CD4-positive, alpha-beta T cell treated with Interleukin-4 for 4 hours (primary cell): Measurements from ENCODE around the gene PLEKHM3.

Experiments
- DNase-seq: peaks from one replicate; pipeline ENCODE4 v3.0.0-alpha.2; 2020

PLEKHM3 gene

DNA sequence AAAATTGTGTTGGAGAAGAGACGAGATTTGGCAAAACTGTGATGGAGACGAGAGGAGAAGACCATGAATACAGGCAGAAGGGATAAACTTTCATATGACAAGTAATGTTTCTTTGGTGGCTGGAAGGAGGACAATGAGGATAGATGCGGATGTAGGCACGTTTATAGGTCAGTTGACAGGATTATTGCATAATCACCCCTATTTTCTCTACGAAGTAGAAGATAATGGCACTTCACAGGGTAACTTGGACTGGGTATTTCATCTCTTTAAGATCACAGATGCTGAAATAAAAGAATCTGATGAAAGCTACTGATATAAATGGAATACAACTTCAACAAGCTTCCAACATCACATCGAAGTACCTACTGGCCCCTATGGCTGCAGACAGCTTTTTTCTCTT is 81.0 kb downstream of the PLEKHM3 start:
- no peak for DNase-seq

DNA sequence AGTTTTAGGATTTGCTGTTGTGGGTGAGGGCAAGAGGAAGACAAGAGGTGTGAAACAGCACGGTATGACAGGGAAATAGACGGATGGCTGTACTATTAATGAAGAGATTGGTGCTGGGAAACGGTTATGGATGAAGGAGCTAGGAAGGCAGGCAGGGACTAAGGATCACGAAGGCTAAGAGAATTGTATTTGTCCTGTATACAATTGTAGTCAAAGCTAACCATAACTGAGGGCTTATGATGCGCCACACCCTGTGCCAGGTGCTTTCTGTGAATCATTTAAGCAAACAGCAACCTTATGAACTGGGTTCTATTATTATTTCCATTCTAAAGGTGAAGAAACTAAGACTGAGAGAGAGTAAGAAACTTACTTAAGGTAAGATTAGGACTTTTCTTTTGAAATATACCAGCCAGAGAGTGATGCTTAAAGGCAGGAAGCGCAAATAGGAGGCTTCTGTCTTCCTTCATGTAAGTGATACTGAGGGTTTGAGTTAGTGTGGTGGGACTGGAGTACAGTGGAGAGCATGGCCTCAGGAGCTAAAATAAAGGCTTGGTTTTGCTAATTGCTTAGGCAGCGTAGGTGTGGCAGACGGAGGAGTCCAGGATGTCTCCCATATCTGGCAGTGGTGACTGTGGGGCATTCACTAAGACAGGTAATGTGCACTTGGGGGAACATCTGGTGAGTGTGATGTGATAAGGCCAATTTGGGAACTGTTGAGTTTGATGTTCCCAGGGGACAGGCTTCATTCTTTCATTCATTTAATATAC is 85.8 kb downstream of the PLEKHM3 start:
- no peak for DNase-seq

DNA sequence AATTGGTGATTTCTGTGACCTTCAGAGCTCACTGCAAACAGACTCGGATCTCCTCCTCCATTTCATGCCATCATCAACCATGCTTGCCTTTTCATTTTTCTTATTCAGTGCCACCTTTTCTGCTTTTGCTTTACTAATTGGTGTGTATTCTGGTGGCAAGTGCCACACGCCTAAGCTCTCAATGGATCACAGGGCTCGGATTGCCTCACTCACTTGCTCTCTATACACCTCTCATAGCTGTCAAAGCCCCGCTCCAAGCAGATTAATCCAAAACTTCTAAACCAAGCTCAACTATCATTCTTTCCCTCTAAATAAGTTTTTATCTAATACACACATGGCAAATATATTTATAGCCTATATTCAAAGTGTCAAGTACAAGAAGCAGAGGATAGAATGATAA is 86.4 kb downstream of the PLEKHM3 start:
- DNase-seq, result no peak

DNA sequence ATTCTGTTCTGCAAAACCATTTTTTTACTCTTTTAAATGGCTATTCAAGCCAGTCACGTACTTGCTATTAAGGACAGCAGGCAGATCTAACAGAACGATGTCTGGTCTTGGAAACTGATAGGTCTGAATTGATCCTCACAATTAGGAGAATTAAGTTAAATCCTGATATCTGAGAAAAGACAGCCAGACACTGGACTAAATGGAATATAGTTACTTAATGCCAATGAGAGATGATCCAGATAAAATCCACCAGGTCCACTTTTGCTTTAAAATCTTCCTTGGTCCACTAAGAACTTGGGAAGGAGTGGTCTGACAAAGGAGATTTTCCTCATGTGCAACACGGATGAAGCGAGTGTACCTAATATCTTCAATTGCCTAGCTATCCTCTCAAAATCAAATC is 86.9 kb downstream of the PLEKHM3 start:
- DNase-seq, result no peak

DNA sequence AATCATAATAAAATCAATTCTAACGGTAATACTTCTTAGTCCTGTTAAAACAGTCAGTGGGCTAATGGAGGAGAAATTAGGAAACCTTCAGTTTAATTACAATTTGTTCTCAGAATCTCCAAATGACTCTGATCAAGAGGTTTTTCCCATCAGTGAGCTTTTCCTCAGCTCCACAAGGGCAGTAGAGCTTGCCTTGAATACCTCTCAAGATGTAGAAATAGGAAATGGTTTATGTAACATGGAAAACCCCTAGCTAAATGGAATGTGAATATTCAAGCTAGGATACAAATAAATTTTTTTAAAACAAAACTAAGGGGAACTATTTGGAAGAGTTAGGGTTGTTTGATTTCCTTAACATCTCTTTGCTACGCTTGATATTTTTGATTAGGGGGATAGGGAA is 87.5 kb downstream of the PLEKHM3 start:
- no peak for DNase-seq

DNA sequence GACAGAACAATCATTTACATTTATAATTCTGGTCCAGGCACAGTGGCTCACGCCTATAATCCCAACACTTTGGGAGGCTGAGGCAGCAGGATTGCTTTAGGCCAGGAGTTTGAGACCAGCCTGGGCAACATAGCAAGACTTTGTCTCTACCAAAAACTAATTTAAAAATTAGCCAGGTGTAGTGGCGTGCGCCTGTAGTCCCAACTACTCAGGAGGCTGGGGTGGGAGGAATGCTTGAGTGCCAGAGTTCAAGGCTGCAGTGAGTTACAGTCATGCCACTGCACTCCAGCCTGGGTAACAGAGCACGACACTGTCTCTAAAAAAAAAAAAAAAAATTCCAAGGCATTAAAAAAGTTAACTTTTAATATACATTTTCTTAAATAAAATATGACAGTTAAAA is 88.1 kb downstream of the PLEKHM3 start:
- DNase-seq, result no peak

DNA sequence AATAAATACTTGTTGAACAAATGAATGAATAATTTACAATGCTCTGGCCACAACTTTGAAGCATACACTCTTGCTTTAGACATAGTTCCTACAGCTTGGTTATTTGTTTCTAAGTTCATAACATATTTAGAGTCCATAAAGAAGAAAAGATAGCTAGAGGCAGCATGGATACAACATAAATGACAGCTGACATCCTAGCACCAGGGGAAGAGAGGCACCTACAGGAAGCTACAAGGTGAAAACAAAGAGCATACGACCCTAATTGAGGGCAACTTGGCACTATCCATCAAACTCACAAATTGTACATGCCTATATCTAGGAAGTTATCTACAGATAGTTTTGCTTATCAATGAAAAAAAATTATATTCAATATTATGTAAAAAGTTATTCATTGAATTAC is 88.9 kb downstream of the PLEKHM3 start:
- DNase-seq, result no peak

DNA sequence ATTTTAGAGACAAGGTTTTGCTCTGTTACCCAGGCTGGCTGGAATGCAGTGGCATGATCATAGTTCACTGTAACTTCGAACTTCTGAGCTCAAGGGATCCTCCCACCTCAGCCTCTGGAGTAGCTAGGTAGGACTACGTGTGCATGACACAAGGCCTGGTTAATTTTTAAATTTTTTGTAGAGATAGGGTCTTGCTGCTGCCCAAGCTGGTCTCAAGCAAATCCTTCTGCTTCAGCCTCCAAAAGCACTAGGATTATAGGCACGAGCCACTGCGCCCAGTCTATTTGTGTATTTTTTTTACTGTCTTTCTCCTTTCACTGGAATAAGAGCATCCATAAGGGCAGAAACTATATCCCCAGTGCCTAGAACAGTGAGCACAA is 89.3 kb downstream of the PLEKHM3 start:
- no peak for DNase-seq

DNA sequence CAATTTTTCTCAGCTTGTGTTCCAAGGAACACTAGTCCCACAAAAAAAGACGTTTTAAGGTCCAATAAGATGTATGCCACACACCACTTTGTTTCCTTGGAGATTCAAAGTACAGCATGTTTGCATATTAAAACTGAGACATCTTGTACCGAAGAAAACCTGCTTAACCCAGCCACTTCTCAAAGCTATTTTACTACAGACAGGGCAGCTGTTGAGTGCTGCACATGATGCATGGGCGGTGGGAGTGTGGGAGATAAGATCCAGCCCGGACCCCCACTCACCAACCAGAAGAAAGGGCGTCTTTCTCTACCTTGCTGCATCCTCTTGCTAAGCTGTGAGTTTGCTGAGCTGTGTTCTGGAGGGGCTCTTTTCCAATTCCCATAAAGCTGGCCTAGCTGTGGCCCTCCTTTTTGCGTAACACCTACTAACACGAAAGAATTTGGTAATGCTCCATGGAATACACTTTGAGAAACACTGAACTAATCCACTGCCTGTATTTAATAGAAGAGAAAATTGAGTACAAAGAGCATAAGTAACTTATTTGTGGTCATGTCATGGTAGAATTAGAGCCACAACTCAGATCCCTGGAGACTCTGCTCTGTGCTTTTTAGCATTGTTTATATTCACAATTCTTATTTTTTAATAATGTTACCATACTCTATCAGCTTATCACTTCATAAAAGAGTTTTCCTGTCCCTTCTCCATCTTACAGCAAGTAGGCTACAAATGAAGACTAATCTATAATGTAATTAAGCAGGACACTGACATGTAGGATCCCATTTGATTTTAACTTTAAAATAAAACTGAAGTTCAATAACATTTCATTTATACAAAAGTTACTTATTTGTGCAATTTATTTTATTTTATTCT is 90.0 kb downstream of the PLEKHM3 start:
- DNase-seq, result no peak

DNA sequence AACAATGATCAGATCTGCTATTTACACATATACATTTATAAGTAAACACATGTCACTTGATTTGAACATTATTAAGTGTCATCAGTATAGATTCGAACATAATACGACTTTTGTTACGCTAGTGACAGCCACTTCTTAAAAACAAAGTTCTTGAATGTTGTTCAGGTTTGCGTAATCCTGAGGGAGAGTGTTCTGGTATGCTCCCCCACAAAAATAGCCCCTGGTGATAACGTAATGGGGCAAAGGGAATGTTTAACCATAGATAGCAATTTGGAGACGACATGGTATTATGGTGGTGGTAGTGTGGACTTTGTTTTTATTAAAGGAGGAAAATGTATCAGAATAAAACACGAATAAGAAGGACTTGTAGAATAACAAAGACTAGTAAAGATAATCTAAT is 90.6 kb downstream of the PLEKHM3 start:
- DNase-seq, result no peak

DNA sequence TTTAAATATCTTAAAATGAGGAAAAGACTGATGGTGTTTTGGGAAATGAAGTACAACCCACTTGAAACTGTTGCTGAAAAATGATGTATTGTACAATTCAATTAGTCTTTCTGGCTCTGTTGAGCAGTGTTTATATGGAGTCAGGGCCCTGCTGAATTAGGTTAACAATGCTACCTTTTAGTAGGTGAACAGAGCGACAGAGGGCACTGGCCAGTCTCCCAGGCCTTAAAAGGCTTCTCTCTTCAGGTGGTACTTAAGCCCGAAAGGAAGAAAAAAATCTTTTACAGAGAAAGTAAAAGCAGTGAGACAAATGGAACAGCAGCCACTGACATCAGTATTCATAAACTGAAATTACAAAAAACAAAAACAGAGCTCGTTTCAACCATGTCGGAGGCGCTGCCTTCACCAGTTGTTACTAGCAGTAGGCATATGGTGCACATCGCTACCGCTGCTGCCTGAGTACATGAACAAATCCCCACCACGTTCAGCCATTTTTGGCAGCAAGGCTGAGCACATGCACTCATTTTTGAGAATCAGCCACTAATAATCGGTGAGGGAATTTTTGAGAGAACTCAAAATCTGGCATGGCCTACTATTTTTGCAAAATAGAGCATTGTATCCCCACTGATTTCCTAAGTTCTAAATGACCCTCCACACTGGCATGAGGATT is 91.8 kb downstream of the PLEKHM3 start:
- no peak for DNase-seq

DNA sequence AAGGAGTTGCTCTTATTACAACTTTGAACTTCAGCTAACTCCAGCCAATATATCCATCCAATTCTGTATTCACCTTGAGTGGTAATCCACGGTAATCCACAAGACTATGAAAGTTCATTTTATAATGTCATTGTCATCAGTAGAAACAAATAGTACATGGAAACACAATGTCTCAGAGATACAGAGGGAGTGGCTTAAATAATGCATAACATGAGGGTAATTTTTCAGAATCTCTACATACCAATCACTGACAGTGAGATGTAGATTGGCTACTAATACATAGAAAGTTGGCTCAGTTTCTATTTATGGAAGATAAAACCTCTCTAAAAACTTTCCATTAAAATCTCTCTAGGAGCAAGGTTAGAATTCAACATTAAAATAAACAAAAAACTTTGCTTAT is 93.2 kb downstream of the PLEKHM3 start:
- no peak for DNase-seq

DNA sequence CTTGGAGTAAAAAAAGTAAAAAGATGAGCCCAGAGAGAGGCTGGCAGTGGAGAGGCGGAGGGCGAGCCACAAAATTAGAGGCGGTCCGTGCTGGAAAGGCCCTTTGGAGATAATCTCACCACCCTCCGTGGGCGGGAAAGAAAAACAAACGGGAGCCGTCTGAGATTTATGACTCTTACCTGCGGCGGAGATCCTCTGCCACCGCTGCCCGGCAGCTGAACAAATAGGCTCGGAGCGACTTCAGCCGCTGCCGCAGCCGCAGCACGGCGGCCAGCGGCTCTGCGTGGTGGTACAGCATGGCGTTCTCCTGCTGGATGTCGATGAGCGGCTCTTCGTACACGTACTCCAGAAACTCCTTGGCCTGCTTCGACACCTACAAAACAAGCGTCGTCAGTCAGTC is 94.6 kb downstream of the PLEKHM3 start:
- DNase-seq, result no peak

DNA sequence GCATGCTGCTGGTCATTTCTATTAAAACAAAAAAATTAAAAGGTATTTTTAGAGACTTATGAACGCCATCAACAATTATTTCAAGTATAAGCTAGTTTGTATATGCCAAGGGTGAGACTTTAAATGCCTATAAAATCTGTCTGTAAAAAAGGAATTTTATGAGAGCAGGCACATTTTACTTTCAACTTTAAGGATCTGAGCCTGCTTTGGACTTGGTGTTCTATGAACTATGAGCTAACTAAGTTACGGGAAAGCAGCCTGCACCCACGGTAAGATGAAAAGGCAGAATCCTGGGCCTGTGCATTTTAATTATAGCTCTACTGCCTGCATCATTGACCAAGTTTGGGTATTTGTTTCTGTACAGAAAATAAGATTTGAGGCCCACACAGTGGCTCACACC is 95.4 kb downstream of the PLEKHM3 start:
- DNase-seq, result no peak

DNA sequence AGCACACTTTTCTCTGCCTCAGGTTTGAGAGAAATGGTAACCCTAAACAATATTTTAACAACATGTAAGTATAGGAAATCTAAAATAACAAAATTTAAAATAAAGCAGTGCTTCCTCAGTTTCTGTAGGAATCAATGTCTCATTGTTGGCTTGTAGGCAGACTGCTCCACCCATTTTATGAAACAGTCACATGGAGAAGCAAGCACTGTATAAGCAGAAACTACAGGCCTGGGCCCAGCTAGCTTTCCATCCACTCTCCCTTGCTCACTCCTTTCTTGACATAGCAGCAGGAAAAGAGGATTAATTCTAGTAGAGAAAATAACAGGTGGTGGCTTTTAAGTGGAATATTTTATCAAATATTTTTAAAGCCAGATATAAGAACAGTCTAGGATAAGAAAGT is 97.2 kb downstream of the PLEKHM3 start:
- DNase-seq, result no peak

DNA sequence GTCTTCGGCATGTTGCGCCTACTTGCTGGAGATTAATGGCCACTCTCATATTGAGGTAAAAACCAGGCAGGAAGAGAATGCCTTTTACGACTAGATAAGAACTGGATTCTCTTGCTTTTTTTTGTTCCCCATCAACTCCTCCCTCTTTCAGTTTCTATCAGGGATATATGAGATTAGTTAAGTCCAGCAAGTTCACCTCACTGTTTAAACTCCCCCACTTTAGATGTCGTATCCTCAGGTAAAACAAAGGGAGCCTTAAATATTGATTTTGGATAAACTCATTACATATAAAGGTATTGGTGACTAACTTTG is 98.4 kb downstream of the PLEKHM3 start:
- DNase-seq, result no peak

DNA sequence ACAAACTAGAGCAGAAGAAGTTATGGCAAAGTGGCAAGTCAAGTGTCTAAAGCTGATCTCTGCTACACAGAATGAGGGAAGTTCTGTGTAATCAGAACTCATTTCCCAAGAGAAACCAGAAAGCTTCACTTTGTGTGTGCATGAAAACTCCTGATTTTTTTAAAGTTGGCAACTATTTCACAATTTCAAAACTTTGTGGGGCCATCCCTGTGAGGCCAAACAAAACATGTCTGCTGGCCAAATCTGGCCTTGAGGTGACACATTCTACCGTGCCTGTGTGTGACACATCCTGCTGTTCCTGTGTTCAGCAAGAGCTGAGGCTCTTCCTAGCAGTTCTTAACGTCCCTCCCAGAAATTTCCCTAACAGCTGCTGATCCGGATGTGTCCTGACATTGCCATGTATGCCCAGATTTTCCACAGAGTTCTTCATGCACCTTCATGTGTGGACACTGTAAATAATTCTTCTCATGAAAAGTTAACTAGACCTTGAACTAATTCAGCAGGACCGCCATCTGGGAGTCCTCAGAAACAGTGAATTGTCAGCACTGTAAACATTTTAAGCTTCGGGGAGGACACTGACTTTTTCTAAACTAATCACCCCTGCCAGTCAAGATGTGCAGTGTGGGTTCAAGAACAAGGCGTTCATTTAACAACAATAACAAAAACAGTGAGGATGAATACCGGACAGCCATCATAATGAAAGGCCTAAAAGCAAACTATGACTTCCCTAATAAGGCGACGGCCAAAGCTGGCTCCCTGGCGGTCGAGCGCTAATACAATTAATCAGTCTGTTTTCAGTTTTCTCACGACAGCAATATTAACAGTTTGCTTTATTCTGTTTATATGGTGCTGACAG is 99.0 kb downstream of the PLEKHM3 start:
- no peak for DNase-seq

DNA sequence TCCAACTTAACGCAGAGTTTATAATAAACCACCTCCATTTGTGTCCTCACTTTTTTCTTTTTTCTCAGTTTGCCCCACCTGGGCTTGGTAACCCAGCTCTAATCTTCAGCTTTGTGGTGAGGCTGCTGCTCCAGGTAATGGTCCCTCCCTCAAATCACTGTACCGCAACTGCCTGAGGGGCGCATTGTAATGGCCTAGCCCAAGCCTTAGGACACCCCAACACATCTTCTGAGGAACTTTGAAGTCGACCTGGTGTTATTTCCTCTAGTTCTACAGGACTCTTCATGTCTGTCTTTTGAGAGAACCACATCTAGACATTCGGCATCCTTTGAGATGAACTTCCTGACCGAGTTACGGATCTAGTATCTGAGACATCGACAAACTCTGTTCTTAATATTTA is 99.7 kb downstream of the PLEKHM3 start:
- DNase-seq, result no peak

DNA sequence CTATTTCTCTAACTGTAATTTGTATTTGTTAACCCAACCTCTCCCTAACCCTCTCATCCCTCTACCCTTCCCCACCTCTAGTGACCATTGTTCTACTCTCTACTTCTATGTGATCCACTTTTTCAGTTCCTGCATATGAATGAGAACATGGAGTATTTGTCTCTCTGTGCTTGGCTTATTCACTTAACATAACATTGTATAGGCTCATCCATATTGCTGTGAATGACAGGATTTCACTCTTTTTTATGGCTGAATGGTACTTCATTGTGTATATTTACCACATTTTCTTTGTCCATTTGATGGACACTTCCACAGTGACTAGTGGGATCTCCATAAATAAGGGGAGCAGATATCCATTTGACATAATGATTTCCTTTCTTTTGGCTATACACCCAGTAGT is 103.7 kb downstream of the PLEKHM3 start:
- DNase-seq, result no peak

DNA sequence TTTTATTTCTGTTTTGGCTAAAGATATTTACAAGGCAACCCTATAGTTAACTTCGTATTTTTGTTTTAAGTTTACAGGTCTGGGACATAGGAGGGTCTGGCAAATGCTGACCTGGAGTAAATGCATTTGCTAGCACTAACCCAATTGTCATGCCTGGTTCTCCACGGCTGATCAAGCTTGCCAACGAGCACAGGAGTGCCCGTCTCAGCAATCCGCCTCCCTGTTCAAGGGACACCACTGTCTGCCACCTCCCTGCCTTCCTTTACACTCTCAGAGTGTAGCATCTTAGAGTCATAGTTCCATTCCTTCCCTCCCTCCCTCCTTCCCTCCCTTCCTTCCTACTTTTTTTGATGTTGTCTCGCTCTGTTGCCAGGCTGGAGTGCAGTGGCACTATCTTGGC is 104.6 kb downstream of the PLEKHM3 start:
- DNase-seq, result no peak

DNA sequence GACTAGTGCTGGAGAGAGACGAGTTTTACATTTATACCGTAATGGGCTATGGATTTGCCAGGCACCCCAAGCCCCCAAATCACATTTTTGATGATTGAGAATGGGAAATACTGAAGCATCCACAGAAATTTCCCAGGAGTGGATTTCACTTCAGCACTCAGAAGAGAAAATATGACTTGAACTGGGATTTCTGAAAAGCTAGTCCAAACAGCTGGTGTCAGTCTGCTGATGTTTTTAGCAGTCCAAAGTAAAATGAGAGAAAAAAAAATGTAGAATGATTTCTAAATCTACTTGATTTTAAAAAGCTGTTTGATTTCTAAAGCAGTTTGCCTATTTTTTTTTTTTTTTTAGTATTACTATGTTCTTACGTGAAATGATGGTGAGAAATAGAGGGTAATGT is 105.0 kb downstream of the PLEKHM3 start:
- DNase-seq, result no peak

DNA sequence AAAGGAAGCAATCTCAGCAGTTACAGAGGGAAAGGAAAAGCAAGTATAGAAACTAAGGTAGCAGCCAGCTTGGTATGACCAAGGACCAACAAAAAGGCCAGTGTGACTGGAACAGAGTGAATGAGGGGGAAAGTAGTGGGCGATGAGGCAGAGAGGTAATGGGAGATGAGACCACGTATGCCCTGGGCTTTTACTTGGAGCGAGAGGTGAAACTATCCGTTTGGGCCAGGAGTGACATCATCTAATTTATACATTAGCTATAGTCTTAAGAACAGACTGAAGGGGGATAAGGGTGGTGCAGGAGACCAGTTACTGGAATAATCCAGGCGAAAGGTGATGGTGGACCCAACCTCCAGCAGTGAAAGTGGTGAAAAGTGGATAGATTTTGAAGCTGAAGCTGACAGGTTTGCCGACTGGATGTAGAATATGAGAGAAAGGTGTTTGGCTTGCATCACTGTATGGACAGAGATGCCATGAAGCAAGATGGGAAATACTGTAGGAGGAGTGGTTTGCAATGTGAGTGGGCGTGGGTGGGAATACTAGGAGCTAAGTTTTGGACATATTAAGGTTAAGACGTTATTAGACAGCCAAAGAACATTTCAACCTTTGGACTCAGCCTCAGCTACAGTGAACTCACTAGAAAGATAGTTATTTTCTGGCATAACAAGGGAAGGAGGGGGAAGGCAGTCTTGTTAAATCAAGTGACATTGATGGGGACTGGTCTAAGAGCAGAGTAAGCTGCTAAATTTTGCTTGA is 106.0 kb downstream of the PLEKHM3 start:
- DNase-seq, result no peak
